GM18867 (cell line): Measurements from ENCODE around the gene PCSK5.

Source experiments
- ATAC-seq: cut with Tn5 transposase; IDR thresholded peaks from one replicate; pipeline ENCODE4 v1.9.1; 2021; ENCODE audit warnings: mild to moderate bottlenecking, moderate library complexity; ENCODE audit not compliant: unreplicated experiment

Gene PCSK5

GRCh38 chr9:75918909-75919308 is 28.4 kb downstream of the PCSK5 start:
- ATAC-seq = no peak

GRCh38 chr9:75921391-75922127 is 31.1 kb downstream of the PCSK5 start:
- ATAC-seq = no peak

- ATAC-seq = no peak
These were observed 35.9 kb downstream of the PCSK5 start for GRCh38 chr9:75926385-75926784.

- no peak for ATAC-seq
These were observed 36.9 kb downstream of the PCSK5 start for GRCh38 chr9:75927356-75927755.

GRCh38 chr9:75930190-75930589 is 39.7 kb downstream of the PCSK5 start:
- ATAC-seq = no peak

- ATAC-seq = no peak
These were observed 40.4 kb downstream of the PCSK5 start for GRCh38 chr9:75930730-75931321.

GRCh38 chr9:75933982-75934381 is 43.5 kb downstream of the PCSK5 start:
- ATAC-seq = no peak

- no peak for ATAC-seq
These were observed 45.1 kb downstream of the PCSK5 start for GRCh38 chr9:75935591-75935990.

- ATAC-seq = no peak
These were observed 47.2 kb downstream of the PCSK5 start for GRCh38 chr9:75937521-75938258.

- no peak for ATAC-seq
These were observed 48.5 kb downstream of the PCSK5 start for GRCh38 chr9:75938946-75939345.

GRCh38 chr9:75939536-75940111 is 49.2 kb downstream of the PCSK5 start:
- ATAC-seq = no peak

- ATAC-seq = no peak
These were observed 50.6 kb downstream of the PCSK5 start for GRCh38 chr9:75941066-75941465.

GRCh38 chr9:75941577-75942311 is 51.3 kb downstream of the PCSK5 start:
- no peak for ATAC-seq

- ATAC-seq = no peak
These were observed 56.3 kb downstream of the PCSK5 start for GRCh38 chr9:75946766-75947165.

- ATAC-seq = no peak
These were observed 56.8 kb downstream of the PCSK5 start for GRCh38 chr9:75947233-75947632.

- no peak for ATAC-seq
These were observed 60.5 kb downstream of the PCSK5 start for GRCh38 chr9:75950998-75951397.

- no peak for ATAC-seq
These were observed 62.7 kb downstream of the PCSK5 start for GRCh38 chr9:75953218-75953617.

GRCh38 chr9:75956161-75956560 is 65.7 kb downstream of the PCSK5 start:
- ATAC-seq = no peak

- no peak for ATAC-seq
These were observed 66.6 kb downstream of the PCSK5 start for GRCh38 chr9:75957116-75957515.

- ATAC-seq = no peak
These were observed 67.8 kb downstream of the PCSK5 start for GRCh38 chr9:75958226-75958625.

- no peak for ATAC-seq
These were observed 70.1 kb downstream of the PCSK5 start for GRCh38 chr9:75960551-75960950.
